GM19099 (cell line): ENCODE measurements around the gene CCDC61.

Source experiments
- POLR2A ChIP-seq: IDR thresholded peaks from 3 replicates; pipeline ENCODE4 v1.6.1; 2011; ENCODE audit warnings: low read depth; ENCODE audit not compliant: insufficient read length; ENCODE audit errors: extremely low read depth

CCDC61 gene

DNA sequence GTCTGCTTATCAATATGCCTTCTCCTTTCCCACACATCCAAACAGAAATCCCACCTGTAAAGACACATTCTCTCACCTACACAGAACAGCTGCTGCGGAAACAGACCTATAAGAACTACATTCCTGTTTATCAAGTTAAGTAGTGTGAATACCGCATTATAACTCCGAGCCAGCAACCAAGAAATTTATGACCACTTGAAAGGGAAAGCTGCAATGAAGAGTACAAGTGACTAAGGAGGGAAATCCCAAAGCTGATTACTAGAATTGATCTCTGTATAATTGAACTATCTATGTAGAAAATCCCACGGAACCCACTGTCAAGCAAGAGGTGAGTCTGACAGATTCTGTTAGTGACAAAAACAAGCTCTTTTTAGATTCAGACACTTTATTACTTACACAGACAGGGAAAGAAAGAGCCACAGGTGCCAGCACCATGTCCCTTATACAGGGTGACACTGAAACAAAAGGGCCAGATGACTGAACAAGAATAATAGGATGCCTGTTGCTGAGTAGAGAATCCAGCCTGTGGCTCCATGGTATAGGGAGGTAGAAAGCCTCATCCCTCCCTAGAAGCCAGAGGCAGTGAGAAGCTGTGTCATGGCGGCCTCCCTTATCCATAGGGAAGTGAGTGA lies 47.1 kb downstream of the CCDC61 start:
- TF ChIP-seq POLR2A, result no peak

GRCh38 chr19:46043519-46043918 lies 48.3 kb downstream of the CCDC61 start:
- TF ChIP-seq POLR2A, result no peak

DNA sequence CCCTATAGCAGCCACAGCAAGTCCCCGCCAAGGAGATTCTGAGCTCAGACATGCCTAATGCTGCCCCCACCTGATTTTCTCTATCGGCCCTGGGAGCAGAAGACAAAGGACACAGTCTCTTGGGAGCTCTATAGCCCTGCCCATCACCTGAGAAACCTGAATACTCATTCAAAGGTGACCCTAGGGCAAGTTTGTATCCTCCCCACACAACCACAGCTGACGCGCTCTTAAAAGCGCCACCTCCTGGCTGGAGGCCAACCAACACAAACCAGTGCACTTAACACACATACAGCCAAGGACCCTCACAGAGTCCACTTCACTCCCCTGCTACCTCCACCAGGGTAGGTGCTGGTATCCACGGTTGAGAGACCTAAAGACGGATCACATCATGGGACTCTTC lies 54.3 kb downstream of the CCDC61 start:
- TF ChIP-seq POLR2A, result no peak

DNA sequence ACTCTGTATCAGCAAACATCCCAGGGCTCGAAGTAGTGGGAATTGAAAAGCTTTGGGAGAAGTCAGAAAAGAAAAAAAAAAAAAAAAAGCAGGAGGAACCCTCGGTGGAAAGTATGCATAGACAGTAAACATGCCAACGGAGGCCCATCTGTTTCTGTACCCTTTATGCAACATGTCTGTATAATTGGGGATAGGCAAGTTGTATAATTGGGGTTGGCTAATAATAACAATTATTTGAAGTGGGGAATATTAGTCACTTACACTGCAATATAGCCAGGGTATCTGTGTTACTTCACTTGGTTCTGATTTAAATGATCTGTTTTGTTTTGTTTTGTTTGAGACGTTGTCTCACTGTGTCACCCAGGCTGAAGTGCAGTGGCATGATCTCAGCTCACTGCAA lies 57.6 kb downstream of the CCDC61 start:
- TF ChIP-seq POLR2A, result no peak

GRCh38 chr19:46056536-46056935 lies 61.3 kb downstream of the CCDC61 start:
- TF ChIP-seq POLR2A, result no peak

GRCh38 chr19:46058778-46059177 lies 63.5 kb downstream of the CCDC61 start:
- TF ChIP-seq POLR2A, result no peak

DNA sequence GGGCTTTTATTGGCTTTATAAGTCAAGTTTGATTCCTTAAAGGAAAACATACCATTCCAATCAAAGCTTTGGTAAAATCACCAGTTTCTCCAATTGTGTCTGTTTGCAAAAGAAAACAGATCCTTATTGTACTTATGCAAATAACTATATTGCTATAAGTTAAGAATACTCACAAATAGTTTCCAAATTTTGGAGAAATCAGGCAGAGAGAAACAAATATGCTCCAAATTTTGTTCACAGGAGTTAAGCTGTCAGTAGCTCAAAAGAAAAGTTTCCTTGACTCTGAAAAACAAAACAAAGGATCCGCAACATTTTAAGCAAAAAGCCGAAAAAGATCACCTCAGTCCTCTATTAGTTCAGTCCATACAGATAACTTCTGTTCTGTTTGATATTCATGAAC lies 64.7 kb downstream of the CCDC61 start:
- no peak for TF ChIP-seq POLR2A

DNA sequence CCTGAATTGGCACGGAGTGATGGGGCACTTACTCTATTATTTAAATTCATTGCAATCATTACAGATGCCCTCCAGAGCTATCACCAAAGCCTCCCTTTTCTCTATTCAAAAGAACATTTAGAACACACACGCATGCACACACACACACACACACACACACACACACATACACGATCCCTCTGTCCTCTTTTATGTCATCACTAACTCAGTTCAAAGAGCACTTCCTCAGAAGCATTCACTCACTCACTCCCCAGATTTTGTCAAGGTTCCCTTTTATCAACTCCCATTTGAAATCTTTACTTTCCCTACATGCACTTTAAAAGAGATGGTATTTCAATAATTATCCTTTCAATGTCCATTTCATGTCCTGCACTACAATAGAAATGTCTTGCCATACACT lies 67.9 kb downstream of the CCDC61 start:
- no peak for TF ChIP-seq POLR2A

GRCh38 chr19:46065486-46066071 lies 70.3 kb downstream of the CCDC61 start:
- no peak for TF ChIP-seq POLR2A

DNA sequence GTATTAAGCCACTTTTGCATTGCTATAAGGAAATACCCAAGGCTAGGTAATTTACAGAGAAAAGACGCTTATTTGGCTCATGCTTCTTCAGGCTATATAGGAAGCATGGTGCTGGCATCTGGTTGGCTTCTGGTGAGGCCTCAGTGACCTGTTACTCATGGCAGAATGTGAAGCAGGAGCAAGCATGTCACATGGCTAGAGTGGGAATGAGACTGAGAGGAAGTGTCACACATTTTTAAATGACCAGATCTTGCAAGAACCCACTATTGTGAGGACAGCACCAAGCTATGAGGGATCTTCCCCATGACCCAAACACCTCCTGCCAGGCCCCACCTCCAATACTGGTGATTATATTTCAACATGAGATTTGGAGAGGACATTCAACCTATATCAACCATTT lies 71.2 kb downstream of the CCDC61 start:
- no peak for TF ChIP-seq POLR2A

DNA sequence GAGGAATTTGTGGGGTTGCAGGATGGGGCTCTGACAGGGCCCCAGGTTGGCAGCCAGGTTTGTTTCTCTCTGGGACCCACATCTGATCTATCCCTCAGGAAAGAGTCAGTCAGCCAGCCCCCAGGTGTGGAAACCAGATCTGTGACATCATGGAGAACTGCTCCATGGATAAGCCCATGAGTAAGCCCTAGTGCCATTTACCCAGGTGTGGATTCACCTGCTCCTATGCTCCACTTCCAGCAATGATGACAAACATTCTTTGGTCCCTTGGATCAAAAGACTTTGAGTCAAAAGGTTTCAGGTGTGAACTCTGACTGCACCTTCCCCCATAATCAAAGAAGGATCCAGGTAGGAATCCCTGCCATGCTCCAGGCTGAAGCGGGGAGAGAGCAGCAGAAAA lies 72.4 kb downstream of the CCDC61 start:
- TF ChIP-seq POLR2A, result no peak
